Islet of Langerhans (tissue), 1 donor: ENCODE results near the gene NHSL2.

ENCODE experiments used
- FAIRE-seq: peaks from one replicate; lab custom pipeline; 2011; peaks lifted over from hg19 to GRCh38; lab: Jason Lieb, UNC

Gene NHSL2

DNA sequence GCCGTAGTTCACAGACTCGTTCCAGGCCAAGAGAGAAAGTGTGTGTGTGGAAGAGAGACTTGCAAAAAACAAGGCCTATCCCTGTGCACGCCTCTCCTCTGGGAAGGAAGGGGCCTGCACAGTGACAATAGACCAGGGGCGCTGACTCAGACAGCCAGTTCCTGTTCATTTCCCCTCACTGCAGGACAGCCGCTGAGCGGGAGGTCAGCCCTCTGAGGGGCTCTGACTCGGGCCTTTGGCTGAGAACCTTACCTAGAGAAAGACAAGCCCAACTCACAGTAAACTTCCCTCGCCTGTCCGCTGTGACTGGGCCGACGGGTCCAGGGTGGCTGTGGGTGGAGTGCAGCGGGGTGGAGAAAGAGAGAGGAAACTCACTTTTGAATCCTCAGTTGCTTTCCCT, 169.0 kb downstream of the NHSL2 start:
- no peak for FAIRE-seq

DNA sequence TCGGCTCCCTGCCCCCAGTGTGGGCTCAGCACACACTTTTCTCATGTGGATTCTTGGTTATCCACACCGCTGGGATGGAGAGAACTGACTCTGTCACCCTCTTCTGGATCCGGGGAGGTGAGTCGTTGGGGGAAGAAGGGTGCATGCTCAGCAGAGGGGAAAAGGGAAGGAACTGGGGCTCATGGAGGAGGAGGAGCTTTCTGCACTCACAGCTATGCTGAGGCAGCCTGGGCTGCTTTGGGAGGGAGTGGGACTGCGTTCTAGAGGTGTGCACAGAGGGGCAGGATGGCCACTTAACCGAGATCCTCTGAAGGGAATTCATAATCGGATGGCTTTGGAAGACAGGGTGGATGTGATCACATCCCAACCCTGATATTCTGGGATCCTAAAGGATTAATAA, 169.5 kb downstream of the NHSL2 start:
- FAIRE-seq, result no peak

DNA sequence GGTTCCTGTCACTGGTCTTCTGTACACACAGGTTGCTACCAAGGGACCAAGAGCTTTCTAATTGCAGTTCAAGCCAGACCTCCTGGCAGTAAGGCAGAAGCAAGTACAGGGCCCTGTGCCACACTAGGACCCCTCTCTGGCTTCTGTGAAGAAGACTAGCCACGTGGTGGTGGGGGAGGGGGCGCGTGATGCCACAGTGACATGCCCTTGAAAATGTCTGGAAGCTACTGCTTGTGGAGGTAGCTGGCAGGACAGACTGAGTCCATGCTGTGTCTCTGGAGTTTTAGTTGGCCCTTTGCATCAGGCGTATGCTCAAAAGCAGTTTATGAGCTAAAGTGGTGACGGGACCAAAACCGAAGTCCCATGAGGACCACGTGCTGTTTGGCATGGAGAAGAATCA, 170.2 kb downstream of the NHSL2 start:
- FAIRE-seq, result no peak

DNA sequence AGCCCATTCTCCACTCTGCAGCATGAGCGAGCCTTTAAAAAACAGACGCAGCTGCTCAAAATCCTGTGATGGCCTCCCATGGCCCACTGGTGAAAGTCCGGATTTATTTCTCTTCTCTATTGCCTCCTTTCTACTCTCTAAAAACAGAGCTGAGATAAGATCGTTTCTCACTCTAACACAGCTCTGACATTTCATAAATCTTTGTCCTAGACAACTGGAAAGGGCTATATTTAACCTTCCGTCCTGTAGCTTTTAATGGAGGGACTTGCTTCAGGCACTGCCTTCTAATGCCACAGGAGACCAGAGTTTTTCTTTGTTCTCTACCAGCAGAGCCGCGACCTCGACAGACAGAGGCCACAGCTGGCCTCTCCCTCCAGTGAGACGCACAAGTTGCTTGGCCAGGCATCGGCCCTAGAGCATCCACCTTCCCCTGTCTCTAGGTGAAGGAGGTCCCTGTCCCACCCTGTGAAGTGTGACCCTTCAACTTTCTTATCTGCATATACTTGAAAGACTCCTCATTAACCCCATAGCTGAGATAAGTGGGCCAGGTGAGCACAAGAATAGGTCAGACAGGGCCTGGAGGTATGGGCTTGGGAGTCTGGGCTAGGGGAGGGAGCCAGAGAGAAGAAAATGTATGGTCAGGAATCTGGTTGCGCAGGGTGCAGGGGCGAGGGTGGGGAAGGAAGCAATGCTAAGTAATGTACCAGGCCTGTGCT, 171.1 kb downstream of the NHSL2 start:
- FAIRE-seq, result no peak

DNA sequence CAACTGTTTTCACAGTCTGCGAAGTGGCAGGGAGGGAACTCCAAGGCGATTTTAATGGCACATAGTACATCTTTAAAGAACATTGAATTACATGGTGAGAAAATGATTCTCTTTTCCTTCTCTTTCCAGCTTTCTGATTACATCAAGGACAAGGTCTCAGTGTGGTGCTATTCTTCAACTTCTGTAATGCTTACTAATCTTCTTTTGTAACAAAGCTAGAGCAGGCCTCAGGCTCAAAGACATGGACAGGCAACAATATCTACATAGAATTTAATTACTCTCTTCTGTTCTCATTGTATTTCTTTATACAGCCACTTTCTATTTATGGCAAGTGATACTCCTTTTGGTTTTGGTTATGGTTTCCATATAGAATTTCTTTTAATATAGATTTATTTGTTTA, 172.6 kb downstream of the NHSL2 start:
- no peak for FAIRE-seq

DNA sequence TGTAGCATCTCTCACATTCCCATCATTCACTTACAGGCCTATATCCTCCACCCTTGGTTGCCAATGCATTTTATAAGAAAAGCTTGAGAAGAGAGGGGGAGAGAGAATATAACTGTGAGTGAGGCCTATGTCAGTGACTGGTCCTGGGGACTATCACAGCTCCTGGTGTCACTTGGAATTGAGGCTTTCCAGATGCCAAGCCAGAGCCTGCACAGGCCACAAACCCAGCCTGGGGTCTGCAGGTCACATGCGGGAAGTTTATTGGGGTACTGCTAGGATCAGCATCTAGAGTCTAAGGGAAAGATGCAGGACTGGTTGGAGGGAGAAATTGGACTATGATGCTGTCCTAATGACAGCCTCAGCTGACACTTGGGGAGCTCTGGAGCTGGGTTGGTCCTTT, 173.5 kb downstream of the NHSL2 start:
- FAIRE-seq, result no peak

DNA sequence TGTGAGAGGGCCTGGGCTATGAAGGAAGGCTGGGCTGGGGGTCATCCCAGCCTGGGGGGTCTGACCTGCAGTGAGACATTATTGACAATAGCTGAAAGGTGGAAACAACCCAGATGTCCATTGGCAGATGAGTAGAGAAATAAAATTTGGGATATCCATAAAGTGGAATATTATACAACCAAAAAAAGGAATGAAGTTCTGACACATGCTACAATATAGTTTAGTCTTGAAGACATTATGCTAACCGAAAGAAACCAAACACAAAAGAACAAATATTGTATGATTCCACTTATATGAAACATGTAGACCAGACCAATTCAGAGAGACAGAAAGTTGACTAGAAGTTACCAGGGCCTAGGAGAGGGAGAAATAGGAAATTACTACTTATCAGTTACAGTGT, 176.3 kb downstream of the NHSL2 start:
- no peak for FAIRE-seq

DNA sequence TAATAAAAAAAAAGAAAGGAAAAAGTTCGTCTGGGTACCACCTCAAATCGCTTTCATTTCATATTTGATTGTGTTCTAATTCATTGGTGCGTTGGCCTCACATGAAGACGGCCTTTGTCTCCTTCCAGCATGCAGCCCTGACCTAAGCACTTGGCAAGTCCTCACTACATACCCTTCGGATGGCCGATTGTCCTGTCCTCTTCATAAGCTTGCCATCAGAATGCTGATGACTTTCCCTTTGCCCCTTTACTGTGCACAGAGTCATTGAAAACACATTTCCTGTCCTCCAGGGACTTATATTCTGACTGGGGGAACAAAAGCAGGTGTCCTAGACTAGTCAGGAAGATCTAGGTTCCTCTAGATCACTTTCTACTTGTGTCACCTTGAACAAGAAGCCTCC, 178.1 kb downstream of the NHSL2 start:
- no peak for FAIRE-seq

DNA sequence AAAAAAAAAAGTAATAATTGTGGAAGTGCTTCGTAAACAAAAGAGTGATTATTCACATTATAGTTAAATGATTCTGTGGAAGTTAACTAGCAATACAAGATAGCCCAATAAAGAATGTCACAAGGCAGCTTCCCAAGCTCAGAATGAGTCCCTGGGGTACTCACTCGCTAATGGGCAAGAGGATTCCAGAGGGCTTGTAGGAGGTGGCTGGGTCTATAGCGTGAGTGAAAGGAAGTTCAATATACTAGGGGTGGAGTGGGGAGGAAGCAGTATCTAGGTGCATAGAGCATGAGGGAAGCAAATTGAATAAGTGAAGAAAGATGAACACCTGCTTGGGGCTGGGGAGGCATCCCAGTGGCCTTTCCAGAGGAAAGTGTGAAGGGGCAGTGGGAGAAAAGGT, 178.6 kb downstream of the NHSL2 start:
- no peak for FAIRE-seq

DNA sequence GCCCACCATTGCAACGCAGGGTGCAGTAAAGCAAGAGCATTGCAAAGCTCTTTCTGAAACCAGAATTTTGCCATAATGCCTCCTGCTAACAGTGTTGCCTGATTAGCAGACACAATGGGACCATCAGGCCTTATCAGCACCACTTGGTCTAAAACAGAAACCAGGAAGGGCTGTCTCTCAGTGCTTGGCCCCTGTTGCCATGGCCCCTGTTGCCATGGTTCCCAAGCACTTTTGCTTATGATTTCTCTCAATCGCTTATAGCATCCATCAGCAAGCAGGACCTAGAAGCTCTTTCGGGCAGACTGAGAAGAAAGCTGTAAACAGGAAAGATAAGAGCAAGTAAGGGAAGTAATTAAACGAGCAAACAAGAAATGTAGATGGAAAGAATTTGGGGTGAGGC, 184.2 kb downstream of the NHSL2 start:
- FAIRE-seq, result no peak

DNA sequence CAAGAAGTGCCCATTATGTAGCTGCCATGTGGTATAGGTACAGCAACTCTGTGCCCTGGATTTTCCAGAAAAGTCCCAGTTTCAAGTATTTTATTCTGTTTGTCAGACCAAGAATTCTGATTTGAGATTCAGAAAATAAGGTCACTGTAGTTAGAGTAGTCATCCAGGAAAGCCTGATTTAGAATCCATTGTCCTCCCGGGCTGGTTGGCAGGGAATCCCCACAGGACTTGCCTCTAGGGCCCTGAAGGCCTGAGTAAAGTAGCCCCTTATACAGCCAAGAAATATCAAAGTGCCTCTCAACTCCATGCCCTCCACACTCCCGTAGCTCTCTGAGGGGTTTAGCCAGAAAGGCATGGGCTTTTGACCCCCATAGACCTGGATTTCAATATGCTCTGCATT, 184.7 kb downstream of the NHSL2 start:
- no peak for FAIRE-seq

DNA sequence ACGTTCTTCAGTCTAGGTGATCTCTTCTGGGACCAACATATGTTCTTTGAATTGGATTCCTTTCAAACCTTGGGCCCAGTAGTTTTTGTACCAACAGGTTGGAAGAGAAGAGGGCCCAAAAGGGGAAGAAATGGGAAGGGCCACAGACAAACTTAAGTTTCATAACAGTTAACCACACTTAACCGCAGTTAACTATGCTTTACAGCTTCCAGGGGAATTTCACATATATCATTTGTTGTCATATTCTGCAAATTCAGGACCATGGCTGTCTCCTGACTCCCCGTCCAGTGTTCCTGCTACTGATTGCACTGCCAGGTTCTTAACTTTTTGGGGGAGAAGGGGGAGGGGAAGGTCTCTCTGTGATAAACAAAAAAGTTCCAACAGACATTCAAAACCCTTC, 186.5 kb downstream of the NHSL2 start:
- FAIRE-seq, result no peak

DNA sequence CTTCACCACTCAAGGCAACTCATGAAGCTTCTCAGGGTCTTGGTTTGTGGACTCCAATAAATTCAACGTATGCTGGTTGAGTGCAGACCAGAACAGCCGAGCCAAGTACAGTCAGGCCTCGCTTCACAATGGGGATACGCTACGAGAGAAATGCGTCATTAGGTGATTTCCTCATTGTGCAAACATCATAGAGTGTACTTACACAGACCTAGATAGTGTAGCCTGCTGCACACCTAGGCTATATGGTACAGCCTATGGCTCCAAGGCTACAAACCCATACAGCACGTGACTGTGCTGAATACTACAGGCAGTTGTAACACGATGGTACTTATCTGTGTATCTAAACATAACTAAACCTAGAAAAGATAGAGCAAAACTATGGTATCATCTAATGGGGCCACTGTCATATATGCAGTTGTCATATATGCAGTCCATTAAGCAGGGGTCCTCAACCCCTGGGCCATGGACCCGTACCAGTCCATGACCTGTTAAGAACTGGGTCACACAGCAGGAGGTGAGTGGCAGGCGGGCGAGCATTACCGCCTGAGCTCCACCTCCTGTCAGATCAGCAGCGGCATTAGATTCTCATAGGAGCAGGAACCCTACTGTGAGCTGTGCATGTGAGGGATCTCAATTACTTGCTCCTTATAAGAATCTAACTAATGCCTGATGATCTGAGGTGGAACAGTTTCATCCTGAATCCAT, 189.6 kb downstream of the NHSL2 start:
- no peak for FAIRE-seq

DNA sequence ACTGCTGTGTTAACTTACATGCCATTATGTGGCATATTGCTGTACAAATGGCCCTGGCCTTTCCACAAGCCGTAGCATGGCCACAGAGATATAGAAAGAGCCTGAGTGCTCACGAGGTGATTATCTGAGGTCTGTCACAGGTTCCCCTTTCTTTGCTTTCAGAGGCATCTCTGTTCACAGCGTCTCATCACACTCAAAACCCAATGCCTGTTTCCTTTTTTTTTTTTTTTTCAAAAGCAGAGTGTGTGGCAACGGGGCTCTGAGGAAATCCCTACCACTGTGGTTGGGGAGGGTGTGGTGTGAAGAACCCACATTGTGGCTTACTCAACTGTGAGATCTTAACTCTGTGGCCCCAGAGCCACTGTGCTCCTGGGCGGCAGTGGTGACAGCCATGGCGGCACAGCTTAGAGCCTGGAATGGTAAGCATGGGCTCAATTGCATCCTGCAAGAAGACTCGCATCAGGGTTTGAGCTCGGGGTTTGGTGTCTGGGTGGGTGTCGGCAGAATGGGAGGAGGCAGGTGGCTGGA, 190.2 kb downstream of the NHSL2 start:
- FAIRE-seq, result no peak

DNA sequence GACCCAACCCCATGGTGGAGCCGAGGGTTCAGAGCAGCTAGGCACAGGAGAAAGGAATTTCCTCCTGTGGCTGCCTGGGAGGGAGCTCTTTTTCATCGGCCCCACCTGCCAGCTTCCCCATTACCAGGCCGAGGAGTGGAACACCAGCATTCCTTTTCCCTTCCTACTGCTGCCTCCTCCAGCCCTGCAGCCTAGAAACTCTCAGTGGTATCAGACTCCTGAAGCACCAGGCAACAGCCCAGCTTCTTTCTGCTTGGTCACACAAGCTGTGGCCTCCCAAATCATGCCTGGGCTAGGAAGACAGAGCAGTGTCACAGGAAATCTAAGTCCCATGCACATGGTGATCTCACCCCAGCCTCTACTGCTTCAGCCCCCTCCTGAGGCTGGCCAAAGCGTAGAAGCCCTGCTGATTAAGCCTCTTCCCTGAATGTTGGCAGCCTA, 191.0 kb downstream of the NHSL2 start:
- FAIRE-seq, result no peak

DNA sequence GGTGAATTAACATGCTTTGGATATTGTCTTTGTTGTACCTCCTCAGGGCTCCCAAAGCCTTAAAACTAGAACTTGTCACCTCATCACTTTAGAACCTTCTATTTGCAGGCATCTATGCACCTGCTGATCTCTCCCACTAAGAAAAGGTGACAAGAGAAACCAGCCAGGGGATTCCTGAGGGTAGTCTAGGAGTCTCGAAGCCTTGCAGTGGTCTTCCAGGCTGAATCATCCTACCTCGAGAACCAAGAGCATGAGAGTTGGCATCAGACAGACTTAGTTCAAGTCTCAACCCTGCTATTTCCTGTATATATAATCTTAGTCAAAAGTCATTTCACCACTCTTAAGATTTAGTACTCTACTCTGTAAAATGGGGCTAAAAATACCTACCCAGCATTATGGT, 191.5 kb downstream of the NHSL2 start:
- no peak for FAIRE-seq

DNA sequence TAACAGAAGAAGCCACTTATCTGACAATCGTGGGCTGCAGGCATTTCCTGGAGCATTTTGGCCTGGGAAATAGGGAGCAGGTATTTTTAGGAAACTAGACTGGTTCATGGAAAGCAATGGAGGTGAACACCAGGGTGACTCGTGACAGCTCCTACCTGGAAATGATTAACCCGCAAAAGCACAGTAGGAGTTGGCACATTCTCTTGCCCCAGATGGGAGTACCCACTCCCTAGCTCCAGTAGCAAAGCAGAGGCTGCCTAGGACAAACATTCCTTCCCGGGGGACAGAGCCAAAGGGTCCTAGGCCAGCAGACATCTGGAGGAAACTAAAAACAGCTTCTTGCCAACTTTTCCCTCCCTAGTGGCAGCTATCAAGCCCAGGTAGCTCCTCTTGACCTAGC, 192.1 kb downstream of the NHSL2 start:
- FAIRE-seq, result no peak

DNA sequence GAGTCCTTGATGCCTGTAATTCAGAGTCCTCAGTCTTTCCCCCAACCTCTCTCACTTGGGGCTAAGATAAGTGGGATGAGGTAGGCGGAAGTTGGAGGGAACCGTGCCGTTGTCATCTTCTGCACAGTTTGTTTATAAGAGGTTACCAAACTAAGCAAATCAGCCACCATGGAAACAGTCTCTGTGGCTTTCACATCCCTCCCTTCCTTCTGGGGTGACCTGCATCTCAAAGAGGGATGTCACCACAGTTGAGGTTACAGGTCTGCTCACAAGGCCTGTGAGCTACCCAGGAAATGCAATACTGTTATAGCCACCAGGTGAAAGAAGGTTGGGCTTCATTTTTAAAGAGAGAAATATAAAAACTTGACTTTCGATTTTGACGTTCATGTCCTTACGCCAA, 194.8 kb downstream of the NHSL2 start:
- FAIRE-seq, result no peak

DNA sequence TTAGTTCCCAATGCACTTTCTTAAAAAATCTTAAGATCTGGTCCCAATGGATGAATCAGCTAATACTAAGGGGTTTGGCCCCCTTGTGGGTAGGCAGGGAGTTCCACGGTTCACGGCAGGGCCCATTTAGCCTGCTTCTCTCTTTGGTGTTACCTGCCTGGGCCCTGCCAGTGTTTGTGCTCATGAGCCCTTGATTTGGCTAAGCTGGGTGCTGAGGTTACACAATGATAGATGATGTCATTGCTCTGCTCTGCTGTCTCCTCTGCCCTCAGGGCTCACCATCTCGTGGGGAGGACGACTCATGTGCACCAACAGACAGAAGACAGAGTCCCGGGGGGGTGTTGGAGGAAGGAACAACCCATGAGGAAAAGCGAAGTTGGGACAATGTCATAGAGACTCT, 196.7 kb downstream of the NHSL2 start:
- no peak for FAIRE-seq

DNA sequence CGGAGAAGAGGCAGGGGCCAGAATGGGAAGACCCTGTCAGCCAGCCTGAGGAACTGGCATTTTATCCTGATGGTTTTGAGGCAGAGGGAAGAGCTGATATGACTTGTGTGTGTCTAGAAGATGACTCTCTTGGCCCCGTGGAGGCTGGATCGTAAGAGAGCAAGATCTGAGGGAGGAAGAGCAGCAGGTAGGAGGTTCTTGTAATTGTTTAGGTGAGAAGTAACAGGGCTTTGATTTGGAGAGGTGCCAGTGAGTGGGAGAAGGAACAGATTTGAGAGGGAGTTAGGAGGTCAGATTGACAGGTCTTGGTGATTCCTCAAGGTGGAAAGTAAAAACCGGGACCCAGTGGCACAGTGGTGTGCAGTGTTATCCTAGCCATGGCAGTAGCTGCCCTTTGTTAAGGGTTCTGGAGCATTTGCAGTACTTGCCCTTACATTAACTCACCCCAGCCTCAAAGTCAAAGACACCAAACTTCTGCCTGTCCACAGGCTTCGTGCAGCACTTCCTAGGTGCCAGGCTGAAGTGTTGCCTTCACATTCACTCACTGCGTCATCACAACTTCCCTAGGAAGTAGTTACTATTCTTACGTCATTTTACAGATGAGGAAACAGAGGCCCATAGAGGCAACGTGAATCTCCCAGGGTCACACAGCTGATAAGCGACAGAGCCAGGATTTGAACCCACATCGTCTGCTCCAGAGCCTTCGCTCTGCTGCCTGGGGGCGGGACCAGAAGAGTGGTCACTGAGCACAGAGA, 197.4 kb downstream of the NHSL2 start:
- no peak for FAIRE-seq

DNA sequence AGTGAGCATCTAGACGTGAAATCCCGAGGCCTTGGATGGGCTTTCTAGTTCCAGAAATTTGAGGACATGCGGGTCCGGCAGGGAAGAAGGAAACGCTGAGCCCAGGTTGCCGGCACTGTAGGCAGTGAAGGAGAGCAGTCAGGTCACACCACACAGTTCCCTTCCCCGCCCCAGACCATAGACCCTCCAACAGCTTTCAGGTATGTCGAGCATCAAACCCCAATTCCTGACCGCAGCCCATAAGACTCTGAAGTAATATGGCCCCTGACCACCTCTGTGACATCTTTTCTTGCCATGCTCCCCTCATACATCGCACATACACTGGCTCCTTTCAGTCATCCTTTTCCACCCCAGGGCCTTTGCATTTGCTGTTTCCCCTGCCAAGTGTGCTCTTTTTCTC, 198.0 kb downstream of the NHSL2 start:
- FAIRE-seq, result no peak

DNA sequence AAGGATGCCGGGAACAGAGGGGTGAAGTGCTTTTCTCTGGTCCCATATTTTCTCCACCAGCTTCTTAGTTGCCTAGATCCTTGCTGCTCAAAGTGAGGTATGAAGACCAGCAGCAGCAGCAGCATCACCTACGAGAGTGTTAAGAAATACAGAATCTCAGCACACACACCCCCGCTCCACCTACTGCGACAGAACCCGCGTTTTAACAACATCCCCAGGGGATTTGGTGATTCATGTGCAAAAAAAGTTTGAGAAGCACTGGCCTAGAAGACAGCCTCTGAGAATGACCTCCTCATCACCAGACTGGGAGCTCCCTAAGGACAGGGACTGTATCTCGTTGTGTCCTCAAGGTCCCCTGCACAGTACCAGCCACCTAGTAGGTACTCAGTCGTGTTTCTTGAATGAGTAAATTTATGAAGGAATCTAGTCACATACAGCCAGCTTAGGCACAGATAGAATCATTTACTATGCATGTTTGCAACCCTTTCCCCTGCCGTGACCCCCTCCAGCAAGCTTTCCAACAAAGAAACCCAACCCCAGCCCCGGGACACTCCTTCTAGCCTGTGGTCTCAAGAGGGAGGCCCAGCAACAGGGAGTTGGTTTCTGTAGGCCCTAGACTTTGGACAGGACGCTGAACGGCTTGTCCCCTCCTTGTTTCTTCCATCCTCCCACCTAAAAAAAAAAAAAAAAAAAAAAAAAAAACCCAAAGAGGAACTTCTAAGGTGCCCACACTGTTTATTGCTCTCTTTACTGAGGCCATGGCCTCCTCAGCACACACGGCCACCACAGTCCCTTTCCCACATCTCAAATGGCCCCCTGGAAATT, 199.6 kb downstream of the NHSL2 start:
- FAIRE-seq, result no peak
